Urothelium cell line (cell line): ENCODE data around the gene ACOT2.

Experiments
- DNase-seq: peaks from one replicate; pipeline ENCODE4 v3.0.0; 2011; ENCODE audit warnings: low spot score, mixed read lengths
- FAIRE-seq: peaks from 2 replicates; lab custom pipeline; 2011; peaks lifted over from hg19 to GRCh38; lab: Jason Lieb, UNC

The ACOT2 gene

GRCh38 chr14:73612339-73613045 is 43.5 kb downstream of the ACOT2 start, which contains the start of gene ACOT6:
ACOT6 (plus strand) TSS chr14:73612517; CDS start chr14:73612572, 55 bp downstream.
- FAIRE-seq = peak; percentile 5
- DNase-seq = no peak

- DNase-seq = no peak
- no peak for FAIRE-seq
Measured at GRCh38 chr14:73613046-73613383, 44.0 kb downstream of the ACOT2 start.

GRCh38 chr14:73613419-73613963 is 44.5 kb downstream of the ACOT2 start:
- FAIRE-seq (peak; percentile 90), DNase-seq (no peak)

GRCh38 chr14:73616831-73617230 is 47.8 kb downstream of the ACOT2 start:
- DNase-seq (no peak), FAIRE-seq (no peak)

GRCh38 chr14:73619524-73619923 is 50.5 kb downstream of the ACOT2 start:
- DNase-seq (no peak), FAIRE-seq (no peak)

- FAIRE-seq = peak; percentile 92
- DNase-seq = no peak
Measured at GRCh38 chr14:73620268-73620667, 51.3 kb downstream of the ACOT2 start.

GRCh38 chr14:73623504-73624054 is 54.6 kb downstream of the ACOT2 start:
- FAIRE-seq (no peak), DNase-seq (no peak)
